Fibroblast of skin of right biceps (primary cell): ENCODE results near the gene CLASP1.
"Not testable (repeated sequence)": the region's sequence is repeated elsewhere in the genome, so short reads cannot be mapped to it uniquely, and the experiment has no call there.

ENCODE experiments used
- DNase-seq: peaks from one replicate; pipeline ENCODE4 v3.0.0-alpha.2; 2013

The CLASP1 gene

DNA sequence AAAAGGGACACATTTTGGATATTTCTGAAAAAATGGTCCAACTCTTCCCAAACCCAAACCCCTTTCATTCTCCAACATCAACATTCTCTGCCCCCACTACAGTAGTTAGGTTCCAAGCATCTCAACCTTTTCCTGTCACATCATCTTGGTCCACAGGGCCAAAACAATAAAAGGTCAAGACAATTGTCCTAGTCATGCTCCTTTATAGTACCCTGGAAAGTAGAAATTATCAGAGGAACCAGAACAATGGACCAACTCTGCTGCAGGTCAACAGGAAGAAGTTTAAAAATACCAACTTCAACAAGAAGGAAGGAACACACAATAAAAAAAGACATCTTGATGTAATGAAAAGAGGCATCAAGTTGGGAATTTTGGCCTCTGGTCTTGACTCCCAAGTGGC, 36.1 kb downstream of the CLASP1 start:
- DNase-seq: no peak

DNA sequence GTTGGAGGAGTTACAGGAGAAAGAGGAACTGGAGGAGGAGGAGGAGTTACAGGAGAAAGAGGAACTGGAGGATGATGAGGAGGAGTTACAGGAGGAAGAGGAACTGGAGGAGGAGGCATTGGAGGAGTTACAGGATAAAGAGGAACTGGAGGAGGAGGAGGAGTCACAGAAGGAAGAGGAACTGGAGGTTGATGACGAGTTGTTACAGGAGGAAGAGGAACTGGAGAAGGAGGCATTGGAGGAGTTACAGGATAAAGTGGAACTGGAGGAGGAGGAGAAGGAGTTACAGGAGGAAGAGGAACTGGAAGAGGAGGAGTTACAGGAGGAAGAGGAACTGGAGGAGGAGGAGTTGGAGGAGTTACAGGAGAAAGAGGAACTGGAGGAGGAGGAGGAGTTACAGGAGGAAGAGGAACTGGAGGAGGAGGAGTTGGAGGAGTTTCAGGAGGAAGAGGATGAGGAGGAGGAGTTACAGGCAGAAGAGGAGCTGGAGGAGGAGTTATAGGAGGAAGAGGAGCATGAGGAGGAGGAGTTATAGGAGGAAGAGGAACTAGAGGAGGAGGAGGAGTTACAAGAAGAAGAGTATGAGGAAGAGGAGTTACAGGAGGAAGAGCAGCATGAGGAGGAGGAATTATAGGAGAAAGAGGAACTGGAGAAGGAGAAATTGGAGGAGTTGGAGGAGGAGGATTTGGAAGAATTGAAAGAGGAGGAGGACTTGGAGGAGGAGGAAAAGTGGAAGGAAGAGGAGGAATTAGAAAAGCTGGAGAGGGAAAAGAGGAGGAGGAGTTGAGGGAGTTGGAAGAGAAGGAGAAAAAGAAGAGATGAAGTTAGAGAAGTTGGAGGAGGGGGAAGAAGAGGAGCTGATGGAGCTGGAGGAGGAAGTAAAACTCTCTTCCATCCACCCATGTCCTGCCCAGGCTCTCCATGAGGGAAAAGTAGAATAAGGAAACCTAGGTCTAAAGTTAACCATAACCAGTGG, 37.2 kb downstream of the CLASP1 start:
- no peak for DNase-seq

DNA sequence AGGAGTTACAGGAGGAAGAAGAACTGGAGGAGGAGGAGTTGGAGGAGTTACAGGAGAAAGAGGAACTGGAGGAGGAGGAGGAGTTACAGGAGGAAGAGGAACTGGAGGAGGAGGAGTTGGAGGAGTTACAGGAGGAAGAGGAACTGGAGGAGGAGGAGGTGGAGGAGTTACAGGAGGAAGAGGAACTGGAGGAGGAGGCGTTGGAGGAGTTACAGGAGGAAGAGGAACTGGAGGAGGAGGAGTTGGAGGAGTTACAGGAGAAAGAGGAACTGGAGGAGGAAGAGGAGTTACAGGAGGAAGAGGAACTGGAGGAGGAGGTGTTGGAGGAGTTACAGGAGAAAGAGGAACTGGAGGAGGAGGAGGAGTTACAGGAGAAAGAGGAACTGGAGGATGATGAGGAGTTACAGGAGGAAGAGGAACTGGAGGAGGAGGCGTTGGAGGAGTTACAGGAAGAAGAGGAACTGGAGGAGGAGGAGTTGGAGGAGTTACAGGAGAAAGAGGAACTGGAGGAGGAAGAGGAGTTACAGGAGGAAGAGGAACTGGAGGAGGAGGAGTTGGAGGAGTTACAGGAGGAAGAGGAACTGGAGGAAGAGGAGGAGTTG, 38.1 kb downstream of the CLASP1 start:
- DNase-seq: not testable (repeated sequence)

DNA sequence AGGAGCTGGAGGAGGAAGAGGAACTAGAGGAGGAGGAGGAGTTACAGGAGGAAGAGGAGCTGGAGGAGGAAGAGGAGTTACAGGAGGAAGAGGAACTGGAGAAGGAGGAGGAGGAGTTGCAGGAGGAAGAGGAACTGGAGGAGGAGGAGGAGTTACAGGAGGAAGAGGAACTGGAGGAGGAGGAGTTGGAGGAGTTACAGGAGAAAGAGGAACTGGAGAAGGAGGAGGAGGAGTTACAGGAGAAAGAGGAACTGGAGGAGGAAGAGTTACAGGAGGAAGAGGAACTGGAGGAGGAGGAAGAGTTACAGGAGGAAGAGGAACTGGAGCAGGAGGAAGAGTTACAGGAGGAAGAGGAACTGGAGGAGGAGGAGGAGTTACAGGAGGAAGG, 38.8 kb downstream of the CLASP1 start:
- DNase-seq: not testable (repeated sequence)

DNA sequence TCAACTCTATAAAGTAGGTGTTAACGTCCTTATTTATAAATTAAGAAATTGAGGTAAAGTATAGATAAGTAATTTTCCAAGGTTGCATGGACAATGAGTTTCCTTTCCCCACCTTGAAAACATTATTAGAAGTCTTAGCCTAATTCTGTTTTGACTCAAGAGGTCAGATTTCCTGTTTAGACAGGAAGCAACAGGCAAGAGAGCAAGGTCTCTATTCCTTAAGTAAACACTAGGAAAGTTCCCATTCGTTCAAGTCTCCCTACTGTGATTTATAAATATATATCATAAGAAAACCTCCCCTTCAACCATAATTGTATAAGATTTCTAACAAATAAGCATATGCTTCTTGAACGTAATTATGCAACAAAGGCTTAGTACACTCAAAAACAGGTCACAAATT, 40.3 kb downstream of the CLASP1 start:
- no peak for DNase-seq

DNA sequence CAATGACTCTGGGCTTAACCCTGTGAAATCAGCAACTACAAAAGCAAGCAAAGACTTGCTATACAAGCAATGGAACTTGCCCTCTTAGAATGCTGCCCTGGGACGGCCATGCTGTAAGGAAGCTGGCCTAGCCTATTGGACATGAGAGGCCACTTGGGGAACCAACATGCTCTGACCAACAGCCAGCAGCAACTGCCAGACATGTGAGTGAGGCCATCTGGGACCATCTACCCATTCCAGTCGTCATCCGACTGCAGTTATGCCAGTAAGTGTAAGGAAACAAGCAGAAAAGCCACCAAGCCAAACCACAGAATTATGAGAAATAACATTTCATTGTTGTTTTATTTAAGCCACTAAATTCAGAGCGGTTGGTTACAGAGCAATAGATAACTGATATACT, 40.9 kb downstream of the CLASP1 start:
- DNase-seq: no peak

DNA sequence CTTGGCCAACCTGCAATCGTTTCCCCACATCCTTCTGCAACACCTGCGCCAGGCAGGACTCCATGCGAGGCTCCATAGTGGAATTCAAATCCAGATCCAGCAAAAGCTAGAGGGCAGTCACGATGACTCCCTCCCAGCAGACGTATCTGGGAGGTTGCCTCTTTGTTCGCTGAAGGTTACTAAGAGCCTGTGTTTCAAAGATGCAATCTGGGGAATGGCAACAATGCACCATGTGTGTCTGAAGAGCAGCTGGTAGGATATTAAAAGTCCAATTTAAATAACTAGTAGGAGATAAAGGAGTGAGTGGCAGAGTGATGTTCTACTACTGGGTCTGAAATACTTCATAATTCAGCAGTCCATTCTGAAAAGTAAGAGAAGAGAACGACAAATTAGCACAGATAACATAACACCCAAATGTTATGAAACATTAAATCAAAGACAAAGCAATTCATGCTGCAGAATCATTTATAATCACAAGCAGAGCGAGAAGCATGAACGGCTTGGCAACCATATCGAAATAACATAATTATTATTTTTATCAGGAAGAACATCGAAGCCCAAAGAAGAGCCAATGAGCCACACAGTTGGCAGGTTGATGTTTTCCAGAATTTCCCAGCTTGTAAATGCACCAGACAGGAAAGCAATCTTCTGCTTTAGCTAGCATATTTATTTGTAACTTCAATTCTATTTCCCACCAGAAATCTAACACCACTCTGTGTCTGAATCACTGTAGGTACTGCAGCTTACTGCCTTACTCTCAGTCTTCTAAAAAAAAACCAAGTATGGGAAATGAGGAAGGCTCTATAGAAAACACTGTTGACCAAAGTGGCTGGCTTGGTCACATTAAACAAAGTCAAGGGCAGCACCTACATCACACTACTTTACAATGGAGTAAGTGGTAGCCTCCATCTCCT, 43.2 kb downstream of the CLASP1 start:
- DNase-seq: no peak

DNA sequence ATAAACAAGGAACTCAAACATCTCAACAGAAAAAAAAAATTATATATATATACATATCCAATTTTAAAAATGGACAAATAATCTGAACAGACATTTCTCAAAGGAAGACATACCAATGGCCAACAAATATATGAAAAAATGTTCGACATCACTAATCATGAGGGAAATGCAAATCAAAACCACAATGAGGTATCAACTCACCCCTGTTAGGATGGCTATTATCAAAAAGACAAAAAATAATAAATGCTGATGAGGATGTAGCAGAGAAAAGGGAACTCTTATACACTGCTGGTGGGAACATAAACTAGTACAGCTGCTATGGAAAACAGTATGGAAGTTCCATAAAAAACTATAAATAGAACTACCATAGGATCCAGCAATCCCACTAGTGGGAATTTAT, 46.1 kb downstream of the CLASP1 start:
- DNase-seq: no peak

DNA sequence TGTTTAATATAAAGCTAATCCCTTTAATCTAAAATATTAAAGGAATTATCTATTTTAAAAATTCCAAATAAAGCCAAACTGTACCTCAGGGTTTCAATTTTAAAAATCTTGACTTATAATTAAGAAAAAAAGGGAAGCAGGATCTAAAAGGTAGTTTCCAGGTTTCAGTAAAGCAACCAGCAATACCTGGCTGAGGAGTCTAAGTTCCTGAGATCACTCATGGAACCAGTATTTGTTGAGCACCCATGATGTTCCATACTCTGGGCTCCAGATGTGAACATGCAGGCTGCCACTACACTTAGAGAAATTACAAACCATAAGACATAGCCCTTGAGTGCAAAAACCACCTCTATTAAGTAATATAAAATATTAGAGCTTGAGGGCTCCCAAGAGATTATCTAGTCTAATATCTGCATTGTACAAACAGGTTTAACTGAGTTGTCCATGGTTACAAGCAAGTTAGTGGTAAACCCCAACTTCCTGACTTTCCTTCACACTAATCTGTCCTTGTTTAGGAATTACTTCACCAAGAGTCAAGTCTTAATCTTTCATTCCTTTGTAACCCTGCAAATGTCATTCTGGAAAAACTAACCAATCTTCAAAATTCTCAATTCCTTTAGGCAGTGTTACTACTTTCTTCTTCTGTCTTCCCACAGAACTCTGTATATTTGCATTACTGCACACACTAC, 49.2 kb downstream of the CLASP1 start:
- peak; percentile 10 for DNase-seq

DNA sequence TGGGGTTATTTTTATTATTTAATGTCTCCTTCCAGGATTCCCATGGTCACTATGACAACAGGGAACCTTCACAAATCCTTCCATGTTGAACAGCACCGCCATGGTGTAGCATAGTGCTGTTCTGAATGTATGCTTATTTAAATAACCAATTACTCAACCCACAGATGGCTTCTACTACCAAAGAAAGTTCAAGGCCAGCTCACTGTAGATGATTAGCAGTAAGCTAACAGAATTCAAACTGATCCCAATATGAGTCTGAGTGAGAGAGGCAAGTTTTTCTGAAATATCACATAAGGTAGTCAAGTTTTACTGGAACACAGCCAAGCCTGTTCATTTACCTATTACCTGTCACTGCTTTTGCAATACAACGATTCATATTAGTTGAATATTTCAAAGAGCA, 51.2 kb downstream of the CLASP1 start:
- no peak for DNase-seq

DNA sequence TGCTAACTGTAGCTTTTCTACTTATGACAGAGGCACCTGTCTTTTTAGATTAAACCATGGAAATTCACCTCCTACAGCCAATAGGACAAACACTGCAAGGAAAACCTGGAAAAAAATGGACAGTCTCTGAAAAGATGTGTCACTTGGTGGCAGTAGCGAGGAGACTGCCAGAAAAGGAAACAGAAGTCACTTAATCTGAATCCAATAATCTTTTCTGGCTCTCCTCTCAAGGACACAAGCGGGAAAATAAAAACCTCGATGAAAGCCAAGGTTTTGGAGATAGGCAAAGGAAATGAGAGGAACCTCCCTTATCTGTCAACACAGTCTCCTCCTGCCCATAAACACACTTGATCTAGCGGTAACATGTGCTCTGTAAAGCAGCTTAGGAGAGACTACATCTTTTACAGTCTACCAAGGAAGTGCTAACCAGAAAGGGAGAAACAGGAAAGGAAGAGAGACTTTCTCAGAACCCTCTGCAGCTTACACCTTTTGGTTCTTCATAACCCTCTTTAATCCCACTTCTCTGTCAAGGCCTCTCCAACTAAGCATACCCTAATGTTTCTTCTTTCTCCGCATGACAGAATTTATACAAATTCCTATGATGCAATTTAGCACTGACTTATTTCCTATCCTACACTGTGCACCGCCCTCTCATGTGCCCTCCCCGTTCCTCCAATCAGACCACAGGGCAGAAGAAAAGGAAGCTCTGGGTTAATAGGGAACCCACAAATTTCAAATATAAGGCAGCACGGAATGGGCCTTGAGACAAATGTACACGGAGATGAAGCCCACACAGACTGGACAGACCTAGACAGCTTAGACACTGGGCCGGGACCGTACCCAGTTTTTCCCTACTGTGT, 52.8 kb downstream of the CLASP1 start:
- DNase-seq: peak; percentile 68

DNA sequence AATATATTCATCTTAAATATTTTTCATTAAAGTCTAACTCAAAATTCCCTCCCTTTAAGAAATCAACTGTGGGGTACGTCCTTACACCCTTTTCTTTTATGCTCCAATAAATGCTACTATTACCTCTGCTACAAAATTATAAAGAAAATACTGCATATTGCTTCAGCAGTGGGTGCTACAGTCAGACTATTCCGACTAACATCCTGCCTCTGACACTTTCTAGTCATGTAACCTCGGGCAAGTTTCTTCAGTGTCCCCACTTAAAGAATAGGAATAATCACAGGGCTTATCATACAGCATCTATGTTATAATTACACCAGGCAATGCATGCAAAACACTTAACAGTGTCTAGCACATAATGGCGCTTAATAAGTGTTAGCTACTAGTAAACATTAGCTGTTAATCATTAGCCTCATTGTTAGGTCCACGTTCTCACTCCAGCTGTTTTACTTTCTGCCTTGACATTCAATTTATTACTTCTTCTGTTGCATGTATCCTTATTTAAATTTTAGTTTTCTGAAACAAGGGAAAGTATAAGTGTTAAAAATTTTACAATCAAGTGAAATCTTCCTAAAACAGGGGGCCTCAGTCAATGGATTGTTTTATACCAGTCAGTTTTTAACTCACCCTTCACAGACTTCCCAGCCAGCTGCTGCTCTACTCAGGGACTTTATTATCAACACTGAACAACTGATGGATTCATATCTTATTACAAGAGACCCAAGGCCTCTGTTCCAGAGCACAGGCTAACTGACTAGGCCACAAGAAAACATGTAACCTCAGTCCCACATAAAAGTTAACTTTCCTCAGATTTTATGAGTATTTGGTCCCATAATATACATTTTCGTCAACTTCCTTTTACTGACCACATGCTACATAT, 54.0 kb downstream of the CLASP1 start:
- DNase-seq: no peak

DNA sequence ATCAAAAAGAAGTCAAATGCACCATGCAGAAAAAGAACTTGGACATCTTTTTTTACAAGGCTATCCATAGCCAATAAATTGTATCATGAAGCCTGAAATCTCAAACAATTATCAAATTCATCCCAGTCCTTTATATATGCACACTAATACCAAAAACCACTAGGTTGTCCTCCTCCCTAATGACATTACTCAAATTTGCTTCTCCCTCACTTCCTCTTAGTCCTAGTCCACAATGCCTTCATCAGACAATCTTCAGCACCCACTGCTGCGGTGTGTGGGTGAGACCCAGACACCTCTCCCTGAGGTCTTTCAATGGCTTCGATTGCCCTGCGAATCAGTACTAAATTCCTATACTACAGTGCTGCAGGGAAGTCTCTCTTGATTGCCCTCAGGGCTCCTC, 58.1 kb downstream of the CLASP1 start:
- DNase-seq: no peak

DNA sequence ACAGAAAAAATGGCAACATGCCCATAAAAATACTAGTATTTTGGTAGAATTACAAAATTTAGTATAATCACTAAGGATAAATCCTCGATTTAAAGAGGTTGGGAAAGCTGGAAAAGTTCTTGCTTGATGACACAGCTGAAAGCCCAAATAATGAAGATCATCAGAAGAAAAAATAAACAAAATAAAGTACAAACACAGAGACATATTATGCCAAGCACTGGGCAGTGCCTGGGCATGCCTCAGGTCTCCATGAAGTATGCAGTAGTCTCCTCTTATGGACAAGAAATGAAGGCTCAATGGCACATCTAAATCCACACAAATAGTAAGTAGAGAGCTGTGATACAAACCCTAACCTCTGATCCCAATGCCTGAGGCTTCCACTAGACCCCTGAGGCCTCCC, 60.9 kb downstream of the CLASP1 start:
- no peak for DNase-seq

DNA sequence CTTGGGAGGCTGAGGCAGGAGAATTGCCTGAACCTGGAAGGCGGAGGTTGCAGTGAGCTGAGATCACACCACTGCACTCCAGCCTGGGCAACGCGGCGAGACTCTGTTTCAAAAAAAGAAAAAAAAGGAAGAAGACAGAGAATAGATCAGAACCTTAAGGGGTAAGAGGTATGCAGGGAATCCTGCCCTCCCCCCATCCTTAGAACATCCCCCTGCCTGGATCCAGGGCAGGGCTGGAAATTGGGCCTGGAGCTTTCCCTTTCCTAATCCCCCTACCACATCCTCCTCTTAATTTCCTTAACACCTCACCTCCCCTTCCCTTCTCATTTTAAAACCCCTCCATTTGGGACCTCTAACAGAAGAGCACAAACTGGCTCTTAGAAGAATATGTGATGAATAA, 62.1 kb downstream of the CLASP1 start:
- no peak for DNase-seq

DNA sequence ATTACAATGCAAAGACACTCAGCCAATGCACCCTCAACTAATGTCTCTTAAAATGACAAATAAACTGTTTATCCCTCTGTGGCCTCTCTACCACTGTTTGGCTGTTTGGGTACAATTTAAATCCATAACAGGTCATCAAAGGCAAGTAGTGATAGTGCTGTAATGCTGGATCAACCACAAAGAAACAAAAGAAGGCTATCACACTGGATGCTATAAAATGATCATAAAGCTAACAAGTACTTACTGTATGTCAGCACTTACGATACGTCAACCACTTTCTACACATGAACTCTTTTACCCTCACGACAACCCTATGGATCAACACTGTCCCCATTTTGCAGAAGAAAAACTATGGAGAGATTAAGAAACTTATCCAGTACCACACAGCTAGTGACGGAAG, 64.5 kb downstream of the CLASP1 start:
- no peak for DNase-seq

DNA sequence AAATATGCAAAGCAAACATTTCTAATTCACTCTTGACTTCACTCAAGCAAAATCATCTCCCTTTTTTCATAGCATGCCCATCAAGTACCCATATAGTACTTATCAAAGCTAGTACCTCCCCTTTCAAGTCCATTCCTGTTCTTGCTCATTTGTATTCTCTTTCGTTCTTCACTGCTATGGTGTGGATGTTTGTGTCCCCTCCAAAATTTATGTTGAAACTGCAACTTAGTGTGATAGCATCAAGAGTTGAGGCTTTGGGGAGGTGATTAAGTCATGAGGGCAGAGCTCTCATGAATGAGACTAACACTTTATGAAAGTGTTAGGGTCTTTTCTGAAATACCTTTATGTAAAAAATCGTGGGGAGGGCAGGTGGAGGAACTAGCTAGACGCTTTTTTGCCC, 65.7 kb downstream of the CLASP1 start:
- no peak for DNase-seq

DNA sequence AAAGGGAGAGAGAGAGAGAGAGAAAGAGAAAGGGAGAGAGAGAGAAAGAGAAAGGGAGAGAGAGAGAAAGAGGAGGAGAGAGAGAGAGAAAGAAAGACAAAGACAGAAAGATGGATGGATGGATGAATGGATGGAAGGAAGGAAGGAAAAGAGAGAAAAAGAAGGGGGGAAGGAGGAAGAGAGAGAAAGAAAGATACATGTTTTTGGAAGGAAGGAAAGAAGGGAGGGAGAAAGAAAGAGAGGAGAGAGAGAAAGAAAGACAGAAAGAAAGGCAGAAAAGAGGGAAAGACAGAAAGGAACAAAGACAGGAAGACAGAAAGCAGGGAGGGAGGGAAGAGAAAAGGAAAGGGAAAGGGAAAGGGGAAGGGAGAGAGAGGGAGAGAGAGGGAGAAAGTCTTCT, 67.0 kb downstream of the CLASP1 start:
- no peak for DNase-seq

DNA sequence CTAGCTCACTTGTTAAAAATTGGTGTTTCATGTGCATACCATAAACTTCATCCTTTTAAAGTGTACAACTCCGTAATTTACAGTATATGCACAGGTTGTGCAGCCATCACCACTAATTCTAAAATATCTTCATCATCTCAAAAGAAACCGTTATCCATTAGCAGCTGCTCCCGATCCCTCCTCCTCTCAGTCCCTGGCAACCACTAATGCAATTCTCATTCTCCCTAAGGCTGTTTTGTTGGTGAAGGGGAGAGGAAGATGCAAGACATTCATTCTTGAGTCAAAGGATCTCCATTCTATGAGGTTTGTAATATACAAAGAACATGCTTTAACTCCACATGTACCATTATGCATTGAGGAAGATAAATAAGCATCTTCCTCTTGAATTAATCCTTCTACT, 70.0 kb downstream of the CLASP1 start:
- DNase-seq: no peak

DNA sequence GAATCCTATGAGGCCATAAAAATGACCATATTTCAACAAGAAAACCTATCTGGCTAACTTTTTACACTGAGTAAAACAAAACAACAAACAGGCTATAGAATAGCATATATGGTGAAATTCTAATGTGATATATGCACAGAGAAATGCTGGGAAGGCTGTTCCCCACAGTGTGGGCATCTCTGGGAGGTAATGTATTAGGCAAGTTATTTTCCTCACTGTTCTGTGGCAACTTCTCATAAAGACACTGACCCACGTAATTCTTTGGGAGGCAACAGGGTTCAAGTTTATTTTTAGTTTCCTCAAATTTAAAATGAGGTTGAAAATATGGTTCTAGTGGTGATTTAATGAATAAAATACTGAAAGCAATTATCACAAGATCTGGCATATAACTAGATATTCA, 71.9 kb downstream of the CLASP1 start:
- no peak for DNase-seq

DNA sequence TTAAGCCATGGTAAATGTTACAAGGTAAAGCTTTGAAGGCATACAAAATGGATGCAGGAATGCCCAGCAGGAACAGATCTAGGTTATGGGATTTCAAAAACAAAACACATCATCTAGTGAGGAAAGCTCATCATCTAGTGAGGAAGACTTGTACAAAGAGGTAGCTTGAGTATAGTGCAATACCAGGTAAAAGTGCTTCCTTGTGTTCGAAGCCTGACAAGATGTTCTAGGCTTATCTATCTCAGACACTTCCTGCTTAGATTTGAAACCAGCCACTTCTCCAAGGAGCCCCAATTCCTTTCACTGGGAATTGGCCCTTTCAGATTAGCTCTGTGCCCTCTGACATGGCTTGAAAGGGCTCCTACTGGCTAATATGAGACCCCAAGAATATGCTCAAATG, 73.0 kb downstream of the CLASP1 start:
- DNase-seq: no peak
